Astrocyte (in vitro differentiated cells and primary cell): ENCODE results near the gene SREBF1. TPM values are rescaled to one million over a fixed set of nuclear protein-coding genes. Genes with fewer than 3 reads are reported as not detected.

ENCODE experiments used
- DNase-seq: peaks from one replicate; pipeline ENCODE4 v3.0.0-alpha.2; 2010; ENCODE audit warnings: low read depth
- FAIRE-seq: peaks from 2 replicates; lab custom pipeline; 2011; peaks lifted over from hg19 to GRCh38; lab: Jason Lieb, UNC
- H2AFZ ChIP-seq: 2 replicates; pipeline ENCODE4 v1.6.0; 2012; ENCODE audit warnings: low read depth, low read length, inconsistent platforms
- H3K27ac ChIP-seq: 2 replicates; pipeline ENCODE4 v1.5.1; 2011; ENCODE audit warnings: low read depth, low read length, inconsistent platforms
- H3K27me3 ChIP-seq: 2 replicates; pipeline ENCODE4 v1.6.0; 2011; ENCODE audit warnings: low read length, inconsistent platforms; ENCODE audit not compliant: insufficient read depth
- H3K36me3 ChIP-seq: 2 replicates; pipeline ENCODE4 v1.5.1; 2011; ENCODE audit warnings: low read length, inconsistent platforms; ENCODE audit not compliant: insufficient read depth
- H3K4me1 ChIP-seq: 2 replicates; pipeline ENCODE4 v1.5.1; 2011; ENCODE audit warnings: low read length, inconsistent platforms; ENCODE audit not compliant: insufficient read depth
- H3K4me2 ChIP-seq: 2 replicates; pipeline ENCODE4 v1.6.0; 2012; ENCODE audit warnings: low read length, inconsistent platforms
- H3K4me3 ChIP-seq: 2 replicates; pipeline ENCODE4 v1.5.1; 2011; ENCODE audit warnings: low read depth, mild to moderate bottlenecking, low read length, inconsistent platforms; ENCODE audit not compliant: insufficient read depth
- H3K79me2 ChIP-seq: 2 replicates; pipeline ENCODE4 v1.6.0; 2012; ENCODE audit warnings: mild to moderate bottlenecking, low read length, inconsistent platforms; ENCODE audit not compliant: insufficient read depth
- H3K9ac ChIP-seq: 2 replicates; pipeline ENCODE4 v1.6.0; 2012; ENCODE audit warnings: mild to moderate bottlenecking, low read length, inconsistent platforms
- H3K9me3 ChIP-seq: 2 replicates; pipeline ENCODE4 v1.5.1; 2012; ENCODE audit warnings: low read depth, mild to moderate bottlenecking, low read length, inconsistent platforms; ENCODE audit not compliant: insufficient read depth
- H4K20me1 ChIP-seq: 2 replicates; pipeline ENCODE4 v1.6.0; 2012; ENCODE audit warnings: low read length, inconsistent platforms; ENCODE audit not compliant: insufficient read depth
- H3K27ac Mint-ChIP-seq: one replicate; pipeline ENCODE4 v1.8.0; 2021; ENCODE audit warnings: mild to moderate bottlenecking, mixed read lengths; ENCODE audit not compliant: unreplicated experiment
- H3K27me3 Mint-ChIP-seq: one replicate; pipeline ENCODE4 v1.8.0; 2021; ENCODE audit warnings: low read depth, mixed read lengths; ENCODE audit not compliant: unreplicated experiment
- H3K36me3 Mint-ChIP-seq: one replicate; pipeline ENCODE4 v1.8.0; 2021; ENCODE audit warnings: low read depth, mixed read lengths; ENCODE audit not compliant: unreplicated experiment
- H3K4me1 Mint-ChIP-seq: one replicate; pipeline ENCODE4 v1.8.0; 2021; ENCODE audit warnings: low read depth, mixed read lengths; ENCODE audit not compliant: unreplicated experiment
- H3K4me3 Mint-ChIP-seq: one replicate; pipeline ENCODE4 v1.8.0; 2021; ENCODE audit warnings: mild to moderate bottlenecking, moderate library complexity, mixed read lengths; ENCODE audit not compliant: unreplicated experiment
- H3K9me3 Mint-ChIP-seq: one replicate; pipeline ENCODE4 v1.8.0; 2021; ENCODE audit warnings: mild to moderate bottlenecking, mixed read lengths; ENCODE audit not compliant: unreplicated experiment
- EZH2 ChIP-seq: IDR thresholded peaks from 2 replicates; pipeline ENCODE4 v1.6.1; 2012; ENCODE audit warnings: mild to moderate bottlenecking, low read length, inconsistent platforms; ENCODE audit not compliant: insufficient read depth
- microRNA-seq: library from miRNA; unstranded; fragments of <30 nt; microRNA quantifications from one replicate; pipeline ENCODE4 v1.2.0, GENCODE V29; 2020
- total RNA-seq: library from RNA; stranded (reverse); gene quantifications from 2 replicates; pipeline ENCODE4 v1.2.1, GENCODE V29; 2021
- TF ChIP-seq, protein P1 (sequence below): IDR thresholded peaks from 2 replicates; pipeline ENCODE4 v1.5.1; 2011; ENCODE audit warnings: low read depth, mild to moderate bottlenecking, inconsistent platforms, low read length, moderate library complexity; ENCODE audit not compliant: insufficient read depth

SREBF1 gene
- total RNA-seq, 1 donor from 2014 or later = 65.6 TPM

DNA sequence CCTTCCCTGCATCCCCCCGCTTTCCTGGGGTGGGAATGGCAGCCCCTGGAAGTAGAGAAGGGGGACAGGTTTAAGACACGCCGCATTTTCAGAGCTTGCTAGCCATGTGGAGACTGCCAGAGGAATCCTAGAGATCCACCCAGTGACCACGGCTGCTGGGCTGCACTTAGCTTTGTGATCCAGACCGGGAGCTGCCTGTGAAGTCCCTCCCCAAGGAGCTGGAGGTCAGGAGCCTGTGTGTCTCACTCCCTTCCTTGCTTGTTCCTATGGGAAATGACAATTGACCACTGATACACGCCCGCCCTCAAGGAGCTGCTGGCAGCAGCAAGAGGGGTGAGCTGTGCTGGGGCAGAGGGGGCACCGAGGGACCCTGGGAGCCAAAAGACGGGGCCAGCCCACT, 73.7 kb downstream of the SREBF1 start:
- Histone ChIP-seq H3K9me3 (no peaks in the 10 kb centered on the region), H3K27ac (no peak overlapping the region), H3K4me2 (no peak overlapping the region), H4K20me1 (peaks cover 89% of the 10 kb centered on the region), H2AFZ (no peak overlapping the region), H3K27me3 (no peaks in the 10 kb centered on the region), H3K79me2 (peaks cover 55% of the 10 kb centered on the region), H3K4me1 (peaks cover 10% of the 10 kb centered on the region), H3K4me3 (no peak overlapping the region), H3K36me3 (no peaks in the 10 kb centered on the region), H3K9ac (no peak overlapping the region)
- Mint-ChIP-seq H3K36me3 (peaks cover 3% of the 10 kb centered on the region), H3K27me3 (no peaks in the 10 kb centered on the region), H3K9me3 (no peaks in the 10 kb centered on the region), H3K4me3 (no peak overlapping the region), H3K4me1 (peaks cover 53% of the 10 kb centered on the region), H3K27ac (peak overlapping the region; percentile 60)
- no peak for FAIRE-seq
- TF ChIP-seq, protein P1, sequence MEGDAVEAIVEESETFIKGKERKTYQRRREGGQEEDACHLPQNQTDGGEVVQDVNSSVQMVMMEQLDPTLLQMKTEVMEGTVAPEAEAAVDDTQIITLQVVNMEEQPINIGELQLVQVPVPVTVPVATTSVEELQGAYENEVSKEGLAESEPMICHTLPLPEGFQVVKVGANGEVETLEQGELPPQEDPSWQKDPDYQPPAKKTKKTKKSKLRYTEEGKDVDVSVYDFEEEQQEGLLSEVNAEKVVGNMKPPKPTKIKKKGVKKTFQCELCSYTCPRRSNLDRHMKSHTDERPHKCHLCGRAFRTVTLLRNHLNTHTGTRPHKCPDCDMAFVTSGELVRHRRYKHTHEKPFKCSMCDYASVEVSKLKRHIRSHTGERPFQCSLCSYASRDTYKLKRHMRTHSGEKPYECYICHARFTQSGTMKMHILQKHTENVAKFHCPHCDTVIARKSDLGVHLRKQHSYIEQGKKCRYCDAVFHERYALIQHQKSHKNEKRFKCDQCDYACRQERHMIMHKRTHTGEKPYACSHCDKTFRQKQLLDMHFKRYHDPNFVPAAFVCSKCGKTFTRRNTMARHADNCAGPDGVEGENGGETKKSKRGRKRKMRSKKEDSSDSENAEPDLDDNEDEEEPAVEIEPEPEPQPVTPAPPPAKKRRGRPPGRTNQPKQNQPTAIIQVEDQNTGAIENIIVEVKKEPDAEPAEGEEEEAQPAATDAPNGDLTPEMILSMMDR = no peak
- no peak for TF ChIP-seq EZH2
- no peak for DNase-seq

DNA sequence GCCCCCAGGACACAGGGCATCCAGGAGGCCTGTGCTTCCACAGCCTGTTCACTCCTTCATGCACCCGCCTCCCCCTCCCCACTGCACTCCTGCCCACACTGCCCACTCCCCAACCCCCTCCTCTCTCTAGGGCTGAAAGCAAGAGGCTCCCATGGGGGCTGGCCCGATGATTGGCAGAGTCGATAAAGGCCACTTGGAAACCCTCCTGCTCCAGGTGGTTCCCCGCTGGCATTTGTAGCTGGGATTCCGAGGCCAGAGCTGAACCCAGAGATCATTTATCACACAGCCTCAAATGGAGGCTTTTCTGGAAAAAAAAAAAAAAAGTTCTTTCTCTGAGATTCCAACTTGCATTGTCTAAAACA, 74.1 kb downstream of the SREBF1 start:
- no peak overlapping the region for H3K27ac ChIP-seq
- H3K4me3 Mint-ChIP-seq = no peak overlapping the region
- TF ChIP-seq, protein P1 = no peak
- no peak for TF ChIP-seq EZH2
- H3K4me1 ChIP-seq = peaks cover 10% of the 10 kb centered on the region
- FAIRE-seq (no peak), DNase-seq (no peak)
- H4K20me1 ChIP-seq = peaks cover 88% of the 10 kb centered on the region
- H3K27me3 ChIP-seq = no peaks in the 10 kb centered on the region
- no peak overlapping the region for H3K9ac ChIP-seq
- peaks cover 3% of the 10 kb centered on the region for H3K36me3 Mint-ChIP-seq
- H3K27me3 Mint-ChIP-seq = no peaks in the 10 kb centered on the region
- no peaks in the 10 kb centered on the region for H3K36me3 ChIP-seq
- H3K4me3 ChIP-seq = no peak overlapping the region
- no peak overlapping the region for H2AFZ ChIP-seq
- H3K9me3 ChIP-seq = no peaks in the 10 kb centered on the region
- H3K4me2 ChIP-seq = no peak overlapping the region
- no peaks in the 10 kb centered on the region for H3K9me3 Mint-ChIP-seq
- peaks cover 55% of the 10 kb centered on the region for H3K79me2 ChIP-seq
- no peak overlapping the region for H3K27ac Mint-ChIP-seq
- H3K4me1 Mint-ChIP-seq = peaks cover 50% of the 10 kb centered on the region

Small RNAs within 50 kb of the gene (microRNA-seq; reads per million reads assigned to microRNA genes)
- gene MIR33B = 103 reads per million, percentile 67 among the genes with 10 or more reads in this experiment
- gene MIR6777 = 6.3 reads per million, percentile 26 among the genes with 10 or more reads in this experiment

Other genes with a start within 250 kb of the SREBF1 start
- gene PEMT, start 245.3 kb downstream of the SREBF1 start, total RNA-seq = 19.5 and 25.4 TPM in 2 replicates
- 39.1 and 39.8 TPM in 2 replicates for gene RAI1, start 155.5 kb downstream of the SREBF1 start, total RNA-seq
- 50.3 and 54.4 TPM in 2 replicates for gene TOM1L2, start 135.4 kb upstream of the SREBF1 start, total RNA-seq
- 0.43 and 1.1 TPM in 2 replicates for gene DRC3, start 135.9 kb upstream of the SREBF1 start, total RNA-seq
- gene ATPAF2, start 202.2 kb upstream of the SREBF1 start, total RNA-seq = 24.8 and 27.9 TPM in 2 replicates
- gene GID4, start 202.4 kb upstream of the SREBF1 start, total RNA-seq = 9.2 and 9.9 TPM in 2 replicates